Measurements from ENCODE around the gene LRRN2.
"Not testable (repeated sequence)": the region's sequence is repeated elsewhere in the genome, so short reads cannot be mapped to it uniquely, and the experiment has no call there.

The LRRN2 gene

DNA sequence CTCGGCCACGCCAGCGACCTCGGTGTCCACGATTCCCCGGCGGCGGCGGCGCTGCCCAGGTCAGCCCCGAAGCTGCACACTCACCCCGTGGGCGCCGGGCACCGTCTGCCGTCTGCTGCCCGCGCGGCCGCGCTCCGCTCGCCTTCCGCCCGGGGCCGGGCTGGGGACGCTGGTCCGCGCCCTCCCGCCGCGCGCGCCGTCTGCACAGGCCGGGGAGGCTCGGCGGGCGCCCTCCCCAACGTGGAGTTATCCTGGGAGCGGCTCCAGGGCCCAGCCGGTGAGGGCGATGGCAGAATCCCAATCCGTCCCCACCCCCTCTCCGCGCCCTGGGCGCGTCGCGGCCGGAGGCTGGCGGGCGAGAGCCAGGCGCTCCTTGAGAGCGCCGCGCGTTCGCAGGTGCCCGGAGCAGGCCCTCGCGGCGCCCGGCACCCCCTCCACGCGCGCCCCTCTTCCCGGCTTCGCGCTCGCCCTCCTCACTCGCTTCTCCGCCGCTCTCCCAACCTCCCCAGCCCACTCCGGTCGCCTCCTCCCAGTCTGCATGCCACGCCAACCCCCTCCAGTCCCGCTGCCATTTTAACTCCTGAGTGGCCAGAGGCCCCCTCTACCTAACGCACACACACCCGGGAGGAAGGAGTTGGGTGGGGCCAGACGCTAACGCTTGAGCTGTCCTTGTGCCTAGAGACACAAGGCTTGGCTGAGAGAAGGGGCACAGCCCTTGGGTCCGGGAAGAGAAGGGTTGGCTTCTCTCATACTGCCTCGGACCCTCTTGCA is at the start of gene LRRN2:
LRRN2 (minus strand) TSS at position 503 of the 771 bp plus-strand sequence. CDS start 65,746 bp downstream, outside the sequence.
- DNase-seq (ENCODE audit: low spot score) = no peak

GRCh38 chr1:204735042-204735441 is 49.5 kb upstream of the LRRN2 start:
- no peak for DNase-seq (ENCODE audit: low spot score)

GRCh38 chr1:204733869-204734596 is 48.5 kb upstream of the LRRN2 start:
- no peak for DNase-seq (ENCODE audit: low spot score)

DNA sequence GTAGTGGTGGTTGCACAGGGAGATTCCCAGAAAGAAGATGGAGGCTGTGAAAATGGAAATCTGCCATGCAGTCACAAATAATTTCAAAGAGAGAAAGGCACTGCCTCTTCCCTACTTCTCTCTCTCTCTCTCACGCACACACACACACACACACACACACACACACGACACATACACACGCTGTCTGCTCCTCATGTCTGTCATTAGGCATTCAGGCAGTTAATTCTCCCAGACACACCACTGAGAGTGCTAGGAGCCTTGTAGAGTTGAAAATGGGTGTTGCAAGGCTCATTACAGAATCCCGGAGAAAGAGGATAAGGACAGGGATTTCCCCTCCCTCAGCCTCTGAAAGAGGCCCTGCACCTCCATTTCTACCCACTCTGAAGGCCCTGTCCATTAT is 47.8 kb upstream of the LRRN2 start:
- no peak for DNase-seq (ENCODE audit: low spot score)

DNA sequence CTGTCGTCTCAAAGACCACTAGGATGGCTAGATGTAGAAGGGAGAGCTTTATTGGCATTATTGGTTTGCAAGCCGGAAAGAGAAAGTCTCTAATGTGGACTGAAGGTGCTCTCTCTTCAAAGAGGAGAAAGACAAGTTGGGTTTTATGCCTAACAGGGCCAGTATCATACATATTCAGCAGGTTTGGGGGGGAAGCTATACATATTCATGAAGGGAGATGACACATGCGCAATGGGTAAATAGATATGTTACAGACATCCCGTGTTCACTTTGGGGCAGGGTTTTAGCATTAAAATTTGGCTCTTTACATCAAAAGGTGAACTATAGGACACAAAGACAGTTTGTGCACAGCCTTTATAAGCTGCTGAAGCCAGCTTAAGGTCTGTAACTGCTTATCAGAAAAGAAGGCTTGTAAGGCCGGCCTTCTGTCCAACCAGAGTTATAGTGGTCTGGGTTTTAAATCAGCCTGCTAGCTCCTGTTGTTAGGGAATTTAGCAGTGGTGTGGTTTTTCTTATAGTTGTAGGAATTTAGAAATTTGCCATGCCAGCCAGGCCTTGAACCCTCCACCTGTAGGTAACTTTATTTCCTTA is 46.5 kb upstream of the LRRN2 start:
- no peak for DNase-seq (ENCODE audit: low spot score)

- no peak for DNase-seq (ENCODE audit: low spot score)
Observed at GRCh38 chr1:204731509-204731908, 46.0 kb upstream of the LRRN2 start.

DNA sequence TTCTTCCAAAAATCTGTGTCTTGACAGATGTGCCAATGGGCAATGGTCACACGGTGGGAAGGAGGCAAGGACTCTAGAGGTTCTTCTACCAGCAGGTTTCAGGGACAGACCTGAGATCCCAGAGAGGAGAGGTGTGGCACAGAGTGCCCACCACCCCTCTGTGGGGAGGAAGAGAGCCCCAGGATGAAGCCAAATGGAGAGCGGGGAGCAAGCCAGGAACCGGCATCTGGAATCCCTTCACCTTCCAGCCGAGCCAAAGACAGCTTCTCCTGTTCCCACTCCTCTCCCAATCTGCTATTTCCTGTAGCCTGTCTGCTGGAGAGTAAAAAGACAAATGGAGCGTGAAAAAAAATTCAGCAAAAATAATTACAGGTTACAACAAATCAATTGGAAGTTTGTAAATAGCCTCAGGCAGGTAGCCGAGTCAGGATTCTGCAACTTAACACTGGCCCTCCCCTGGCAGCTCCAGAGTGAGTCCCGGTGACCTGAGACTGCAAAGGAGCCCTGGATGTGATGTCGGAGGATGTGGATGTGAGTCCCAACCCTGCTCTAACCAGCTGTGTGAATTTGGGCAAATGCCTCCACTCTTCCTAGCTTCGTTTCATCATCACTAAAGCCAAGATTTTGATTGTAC is 45.4 kb upstream of the LRRN2 start:
- no peak for DNase-seq (ENCODE audit: low spot score)

- no peak for DNase-seq (ENCODE audit: low spot score)
Observed at GRCh38 chr1:204729516-204729915, 44.0 kb upstream of the LRRN2 start.

DNA sequence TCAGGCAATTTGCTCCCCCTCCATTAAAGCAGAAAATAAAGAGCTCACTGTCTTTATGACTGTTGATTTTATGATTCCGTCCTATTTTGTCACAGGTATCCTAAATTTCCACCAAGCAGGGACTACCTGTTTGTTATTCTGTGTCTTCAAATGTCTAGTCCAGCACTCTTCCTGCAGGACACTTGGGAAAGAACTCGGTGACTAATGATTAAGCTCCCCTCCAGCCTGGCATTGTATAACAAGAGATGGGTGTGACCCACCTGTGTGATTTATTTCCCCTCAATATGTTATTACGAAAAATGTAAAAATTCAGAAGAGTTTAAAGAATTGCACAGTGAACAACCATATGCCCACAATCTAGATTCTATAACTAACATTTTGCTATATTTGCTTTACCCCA is 42.9 kb upstream of the LRRN2 start:
- no peak for DNase-seq (ENCODE audit: low spot score)

DNA sequence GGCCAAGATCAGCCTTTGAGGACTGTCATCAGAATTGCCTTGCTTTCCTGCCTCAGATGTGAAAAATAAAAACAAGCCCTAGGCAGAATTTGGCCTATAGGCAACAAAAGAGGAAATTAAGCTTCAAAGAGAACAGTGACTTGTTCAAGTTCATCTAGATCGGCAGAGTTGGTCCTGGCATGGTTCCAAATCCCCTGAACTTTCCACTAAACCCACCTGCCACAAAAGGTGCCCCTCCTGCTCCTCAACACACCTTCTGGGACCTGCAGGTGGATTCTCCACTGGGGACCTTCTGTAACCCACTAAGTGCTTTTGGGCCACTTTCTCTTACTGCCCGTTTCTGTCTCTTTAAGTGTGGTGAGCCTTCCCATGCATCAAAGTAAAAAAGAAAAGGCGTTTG is 42.5 kb upstream of the LRRN2 start:
- no peak for DNase-seq (ENCODE audit: low spot score)

- DNase-seq (ENCODE audit: low spot score) = not testable (repeated sequence)
Observed at GRCh38 chr1:204727438-204727837, 41.9 kb upstream of the LRRN2 start.

DNA sequence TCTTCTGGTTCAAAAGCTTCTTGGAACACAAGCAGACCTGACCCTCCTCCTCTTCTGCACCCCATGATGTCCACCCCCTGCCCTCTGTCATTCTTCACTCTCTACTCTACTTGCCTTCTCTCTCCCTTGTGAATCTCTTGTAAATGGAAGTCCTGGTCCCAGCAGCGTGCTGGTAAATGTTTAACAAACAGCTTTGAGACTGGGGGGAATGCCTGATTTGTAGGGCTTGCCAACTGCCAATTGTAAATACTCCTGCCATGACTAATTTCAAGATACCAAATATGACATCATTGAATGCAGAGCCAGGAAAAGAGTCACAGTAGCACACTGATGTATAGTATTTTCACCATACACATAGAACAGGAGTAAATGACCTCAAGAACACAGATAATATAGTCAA is 40.9 kb upstream of the LRRN2 start:
- no peak for DNase-seq (ENCODE audit: low spot score)

GRCh38 chr1:204725821-204726448 is 40.4 kb upstream of the LRRN2 start:
- DNase-seq (ENCODE audit: low spot score) = no peak

DNA sequence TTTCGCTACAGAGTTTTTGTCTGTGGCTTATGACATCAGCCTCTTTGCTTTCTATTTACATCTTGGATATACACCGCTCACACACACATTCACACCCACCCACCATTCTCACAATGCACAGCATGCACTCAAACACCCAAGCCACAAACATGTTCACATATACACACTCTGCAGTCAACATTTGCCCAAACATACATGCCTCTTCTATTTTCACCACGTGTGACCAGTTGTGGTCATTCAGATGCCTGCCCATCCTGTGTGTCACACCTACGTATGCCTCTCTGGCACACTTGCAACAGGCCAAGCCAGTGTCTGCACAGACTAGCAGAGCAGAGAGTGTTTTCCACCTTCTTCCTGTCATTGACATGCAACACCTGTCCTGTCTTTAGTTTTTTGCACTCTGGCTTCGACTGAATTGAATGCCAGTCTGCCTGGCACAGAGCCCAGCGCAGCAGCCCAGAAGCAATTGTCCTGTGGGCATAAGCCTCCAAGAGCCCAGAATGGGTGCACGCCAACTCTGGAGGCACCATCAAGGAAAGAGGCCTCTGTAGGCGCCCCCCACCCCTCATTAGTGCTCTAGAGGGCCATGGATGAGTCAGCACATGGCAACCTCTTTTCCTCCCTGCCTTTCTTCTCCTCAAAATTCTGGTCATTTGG is 37.7 kb upstream of the LRRN2 start:
- no peak for DNase-seq (ENCODE audit: low spot score)

DNA sequence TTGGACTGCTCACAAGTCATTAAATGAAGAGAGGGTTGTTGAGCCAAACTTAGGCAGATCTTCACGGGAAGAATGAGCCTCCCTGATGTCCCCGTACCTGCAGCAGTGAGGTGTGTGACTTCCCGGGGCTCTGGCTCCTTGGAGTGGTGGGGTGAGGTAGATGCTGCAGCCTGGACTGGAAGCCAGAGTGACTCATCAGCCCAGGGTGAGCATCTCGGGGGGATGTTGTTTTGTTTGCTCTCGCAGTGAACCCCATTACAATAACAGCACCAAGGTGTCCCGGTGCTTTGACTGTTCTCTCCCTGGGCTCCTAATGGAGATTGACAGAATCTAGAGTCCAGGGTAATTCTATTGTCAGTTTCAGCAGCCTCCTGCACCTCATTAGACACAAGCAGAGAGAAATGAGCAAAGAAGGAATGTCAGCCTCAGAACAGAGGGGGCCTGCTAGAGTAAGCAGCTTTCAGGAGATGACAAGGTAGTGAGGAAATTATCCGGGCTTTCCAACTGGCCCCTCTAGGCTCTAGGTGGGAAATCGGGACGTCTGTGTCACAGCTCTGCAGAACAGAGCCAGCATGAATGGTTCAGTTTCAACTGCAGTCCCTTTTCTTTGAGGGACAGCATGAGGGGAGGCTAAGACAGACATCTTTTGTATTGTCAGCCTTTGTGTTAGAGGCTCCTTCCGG is 36.0 kb upstream of the LRRN2 start:
- DNase-seq (ENCODE audit: low spot score) = no peak

DNA sequence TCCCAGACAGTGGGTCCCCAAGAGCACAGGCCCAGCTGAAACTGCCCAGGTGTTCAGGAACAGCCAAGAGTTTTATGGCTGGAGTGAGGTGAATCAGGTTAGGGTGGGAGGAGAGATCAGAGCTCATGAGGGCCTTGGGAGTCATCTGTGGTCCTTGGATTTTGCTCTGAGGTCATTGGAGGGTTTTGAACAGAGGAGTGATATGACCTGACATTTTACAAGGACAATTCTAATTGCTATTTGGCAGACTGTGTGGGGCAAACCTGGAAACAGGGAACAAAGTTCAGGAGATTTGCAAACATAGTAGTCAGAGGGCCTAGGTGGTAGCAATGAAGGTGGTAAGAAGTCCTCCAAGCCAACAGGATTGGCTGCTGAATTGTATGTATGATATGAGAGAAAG is 31.1 kb upstream of the LRRN2 start:
- DNase-seq (ENCODE audit: low spot score) = no peak

GRCh38 chr1:204714861-204715511 is 29.4 kb upstream of the LRRN2 start:
- DNase-seq (ENCODE audit: low spot score) = peak; percentile 59

DNA sequence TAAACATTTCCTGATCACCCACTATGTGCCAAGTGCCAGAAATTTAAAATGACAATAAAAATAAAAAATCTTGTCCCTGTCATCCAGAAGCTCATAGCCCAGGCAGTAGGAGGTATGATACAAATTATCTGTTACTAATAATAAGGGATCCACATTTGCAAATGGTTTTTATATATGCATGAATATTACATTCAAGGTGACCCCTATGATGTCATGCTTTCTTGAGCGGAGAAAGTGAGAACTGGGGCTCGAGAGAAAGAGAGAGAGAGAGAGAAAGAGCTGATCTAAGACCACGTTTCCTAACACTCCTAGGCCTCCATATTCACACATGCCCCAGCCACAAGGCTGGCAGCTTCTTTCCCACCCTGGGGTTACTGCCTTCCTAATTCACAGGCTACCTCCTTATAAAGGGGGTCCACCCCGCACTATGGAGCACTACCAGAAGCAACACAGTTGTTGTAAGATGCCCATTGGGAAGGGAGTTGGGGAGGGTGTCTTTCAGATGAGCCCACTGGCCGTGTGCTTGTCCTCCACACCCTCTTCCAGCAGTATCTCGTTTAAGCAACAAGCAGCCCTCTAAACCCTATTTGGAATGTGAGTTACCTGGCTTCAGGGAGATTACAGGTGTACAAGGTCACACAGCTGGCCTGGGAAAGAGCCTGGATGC is 28.8 kb upstream of the LRRN2 start:
- peak; percentile 33 for DNase-seq (ENCODE audit: low spot score)

- DNase-seq (ENCODE audit: low spot score) = no peak
Observed at GRCh38 chr1:204713541-204713940, 28.0 kb upstream of the LRRN2 start.

Measured in germinal center (tissue), 1 donor.